Neural cell (in vitro differentiated cells): ENCODE results near the gene TMUB1.

ENCODE experiments used
- EP300 ChIP-seq: fragments of 450-650 bp; conservative IDR thresholded peaks from 2 replicates; pipeline ENCODE4 v1.6.1; 2014; ENCODE audit warnings: antibody characterized with exemption, mild to moderate bottlenecking, moderate library complexity; ENCODE audit not compliant: poor library complexity, severe bottlenecking
- EZH2 ChIP-seq: fragments of 200-600, 300-800 bp; shearing (Covaris generic), sonication (generic); IDR thresholded peaks from 2 replicates; pipeline ENCODE4 v1.6.1; 2014; ENCODE audit warnings: antibody characterized with exemption, low read length, borderline replicate concordance, mild to moderate bottlenecking; ENCODE audit not compliant: insufficient read depth, poor library complexity, severe bottlenecking
- POLR2AphosphoS5 ChIP-seq: IDR thresholded peaks from 2 replicates; pipeline ENCODE4 v1.6.1; 2012
- RAD21 ChIP-seq: fragments of 450-650 bp; conservative IDR thresholded peaks from 2 replicates; pipeline ENCODE4 v1.6.1; 2014; ENCODE audit warnings: antibody characterized with exemption, mild to moderate bottlenecking, moderate library complexity
- TAF1 ChIP-seq: IDR thresholded peaks from 2 replicates; pipeline ENCODE4 v1.6.1; 2012; ENCODE audit warnings: low read depth
- TF ChIP-seq, protein P1 (sequence below): fragments of 450-650 bp; IDR thresholded peaks from 2 replicates; pipeline ENCODE4 v1.5.1; 2014; ENCODE audit warnings: antibody characterized with exemption, mild to moderate bottlenecking, moderate library complexity; ENCODE audit not compliant: poor library complexity, severe bottlenecking
- TF ChIP-seq, protein P2 (sequence below): IDR thresholded peaks from 2 replicates; pipeline ENCODE4 v1.6.1; 2012; ENCODE audit warnings: borderline replicate concordance

DNA sequence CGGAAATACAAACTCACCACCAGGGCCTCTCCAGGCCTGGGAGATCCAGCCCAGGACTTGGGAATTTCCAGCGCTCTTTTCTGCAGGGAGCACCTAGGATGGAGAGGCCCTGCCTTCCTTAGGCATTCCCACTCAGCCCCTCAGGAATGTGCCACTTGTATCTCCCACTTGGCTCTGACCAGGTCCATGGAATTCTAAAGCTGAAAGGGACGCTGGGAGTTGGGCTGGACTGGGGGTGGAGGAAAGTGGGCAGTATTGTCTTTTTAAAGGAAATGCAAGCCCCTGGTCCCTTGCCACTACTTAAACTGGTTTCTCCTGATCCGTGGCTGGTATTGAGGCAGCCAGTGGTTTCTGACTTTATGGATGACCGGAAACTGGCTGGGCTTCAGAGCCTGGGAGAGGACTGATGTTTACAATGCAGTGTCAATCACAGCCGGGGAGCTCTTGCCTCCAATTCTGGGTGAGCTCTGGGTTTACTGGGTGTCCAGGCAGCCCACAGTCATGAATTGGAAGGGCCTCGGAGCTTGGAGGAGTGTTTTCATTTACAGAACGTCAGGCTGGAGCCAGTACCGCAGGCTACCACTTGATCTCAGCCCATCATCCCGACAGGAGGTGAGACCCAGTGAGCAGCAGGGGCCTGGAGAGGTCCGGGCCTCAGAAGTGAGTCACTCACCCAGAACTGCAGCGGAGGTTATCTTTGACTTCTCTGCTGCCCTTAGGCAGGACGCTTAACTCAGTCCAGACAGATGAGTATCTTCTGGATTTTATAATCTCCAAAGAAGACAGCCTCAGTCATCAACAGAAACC lies 30.3 kb upstream of the TMUB1 start:
- TF ChIP-seq, protein P1, sequence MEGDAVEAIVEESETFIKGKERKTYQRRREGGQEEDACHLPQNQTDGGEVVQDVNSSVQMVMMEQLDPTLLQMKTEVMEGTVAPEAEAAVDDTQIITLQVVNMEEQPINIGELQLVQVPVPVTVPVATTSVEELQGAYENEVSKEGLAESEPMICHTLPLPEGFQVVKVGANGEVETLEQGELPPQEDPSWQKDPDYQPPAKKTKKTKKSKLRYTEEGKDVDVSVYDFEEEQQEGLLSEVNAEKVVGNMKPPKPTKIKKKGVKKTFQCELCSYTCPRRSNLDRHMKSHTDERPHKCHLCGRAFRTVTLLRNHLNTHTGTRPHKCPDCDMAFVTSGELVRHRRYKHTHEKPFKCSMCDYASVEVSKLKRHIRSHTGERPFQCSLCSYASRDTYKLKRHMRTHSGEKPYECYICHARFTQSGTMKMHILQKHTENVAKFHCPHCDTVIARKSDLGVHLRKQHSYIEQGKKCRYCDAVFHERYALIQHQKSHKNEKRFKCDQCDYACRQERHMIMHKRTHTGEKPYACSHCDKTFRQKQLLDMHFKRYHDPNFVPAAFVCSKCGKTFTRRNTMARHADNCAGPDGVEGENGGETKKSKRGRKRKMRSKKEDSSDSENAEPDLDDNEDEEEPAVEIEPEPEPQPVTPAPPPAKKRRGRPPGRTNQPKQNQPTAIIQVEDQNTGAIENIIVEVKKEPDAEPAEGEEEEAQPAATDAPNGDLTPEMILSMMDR = no peak
- TF ChIP-seq POLR2AphosphoS5 (no peak), EZH2 (no peak), RAD21 (no peak), EP300 (no peak), TAF1 (no peak)
- TF ChIP-seq, protein P2, sequence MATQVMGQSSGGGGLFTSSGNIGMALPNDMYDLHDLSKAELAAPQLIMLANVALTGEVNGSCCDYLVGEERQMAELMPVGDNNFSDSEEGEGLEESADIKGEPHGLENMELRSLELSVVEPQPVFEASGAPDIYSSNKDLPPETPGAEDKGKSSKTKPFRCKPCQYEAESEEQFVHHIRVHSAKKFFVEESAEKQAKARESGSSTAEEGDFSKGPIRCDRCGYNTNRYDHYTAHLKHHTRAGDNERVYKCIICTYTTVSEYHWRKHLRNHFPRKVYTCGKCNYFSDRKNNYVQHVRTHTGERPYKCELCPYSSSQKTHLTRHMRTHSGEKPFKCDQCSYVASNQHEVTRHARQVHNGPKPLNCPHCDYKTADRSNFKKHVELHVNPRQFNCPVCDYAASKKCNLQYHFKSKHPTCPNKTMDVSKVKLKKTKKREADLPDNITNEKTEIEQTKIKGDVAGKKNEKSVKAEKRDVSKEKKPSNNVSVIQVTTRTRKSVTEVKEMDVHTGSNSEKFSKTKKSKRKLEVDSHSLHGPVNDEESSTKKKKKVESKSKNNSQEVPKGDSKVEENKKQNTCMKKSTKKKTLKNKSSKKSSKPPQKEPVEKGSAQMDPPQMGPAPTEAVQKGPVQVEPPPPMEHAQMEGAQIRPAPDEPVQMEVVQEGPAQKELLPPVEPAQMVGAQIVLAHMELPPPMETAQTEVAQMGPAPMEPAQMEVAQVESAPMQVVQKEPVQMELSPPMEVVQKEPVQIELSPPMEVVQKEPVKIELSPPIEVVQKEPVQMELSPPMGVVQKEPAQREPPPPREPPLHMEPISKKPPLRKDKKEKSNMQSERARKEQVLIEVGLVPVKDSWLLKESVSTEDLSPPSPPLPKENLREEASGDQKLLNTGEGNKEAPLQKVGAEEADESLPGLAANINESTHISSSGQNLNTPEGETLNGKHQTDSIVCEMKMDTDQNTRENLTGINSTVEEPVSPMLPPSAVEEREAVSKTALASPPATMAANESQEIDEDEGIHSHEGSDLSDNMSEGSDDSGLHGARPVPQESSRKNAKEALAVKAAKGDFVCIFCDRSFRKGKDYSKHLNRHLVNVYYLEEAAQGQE = no peak
